HG03039 (cell line): ENCODE data around the gene ZC3H11A.
"Not testable (repeated sequence)": the region's sequence is repeated elsewhere in the genome, so short reads cannot be mapped to it uniquely, and the experiment has no call there.

Experiments
- ATAC-seq: cut with Tn5 transposase; IDR thresholded peaks from one replicate; pipeline ENCODE4 v1.9.1; 2021; ENCODE audit warnings: mild to moderate bottlenecking, moderate library complexity; ENCODE audit not compliant: unreplicated experiment

Gene ZC3H11A

DNA sequence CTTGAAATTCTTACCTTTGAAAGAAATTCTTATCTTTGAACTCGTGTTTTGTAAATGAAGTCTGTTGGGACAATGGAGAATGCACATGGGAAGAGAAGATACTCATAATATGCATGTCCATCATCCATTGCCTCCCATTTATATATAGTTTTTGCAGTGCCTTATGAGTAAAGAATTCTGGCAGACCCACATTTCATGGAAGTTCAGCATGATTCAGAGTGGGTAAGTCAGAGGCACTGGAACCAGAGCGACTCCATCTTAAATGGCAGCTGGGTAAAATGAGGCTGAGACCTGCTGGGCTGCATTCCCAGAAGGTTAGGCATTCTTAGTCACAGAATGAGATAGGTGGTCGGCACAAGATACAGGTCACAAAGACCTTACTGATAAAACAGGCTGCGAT lies 16.6 kb upstream of the ZC3H11A start:
- no peak for ATAC-seq

DNA sequence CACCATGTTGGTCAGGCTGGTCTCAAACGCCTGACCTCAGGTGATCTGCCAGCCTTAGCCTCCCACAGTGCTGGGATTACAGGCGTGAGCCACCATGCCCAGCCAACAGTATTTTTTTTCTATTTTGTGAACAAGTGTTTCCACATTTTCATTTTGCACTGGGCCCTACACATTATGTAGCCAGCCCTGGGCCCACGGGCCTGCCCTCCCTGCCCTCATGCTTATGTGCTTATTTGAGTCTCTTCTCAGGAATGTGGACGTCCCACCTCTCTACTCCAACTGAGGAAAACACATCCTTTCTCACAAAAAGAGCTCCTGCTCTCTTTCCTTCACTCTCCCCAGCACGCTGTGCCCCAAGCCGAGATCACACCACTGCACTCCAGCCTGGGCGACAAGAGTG lies 13.5 kb upstream of the ZC3H11A start:
- no peak for ATAC-seq

DNA sequence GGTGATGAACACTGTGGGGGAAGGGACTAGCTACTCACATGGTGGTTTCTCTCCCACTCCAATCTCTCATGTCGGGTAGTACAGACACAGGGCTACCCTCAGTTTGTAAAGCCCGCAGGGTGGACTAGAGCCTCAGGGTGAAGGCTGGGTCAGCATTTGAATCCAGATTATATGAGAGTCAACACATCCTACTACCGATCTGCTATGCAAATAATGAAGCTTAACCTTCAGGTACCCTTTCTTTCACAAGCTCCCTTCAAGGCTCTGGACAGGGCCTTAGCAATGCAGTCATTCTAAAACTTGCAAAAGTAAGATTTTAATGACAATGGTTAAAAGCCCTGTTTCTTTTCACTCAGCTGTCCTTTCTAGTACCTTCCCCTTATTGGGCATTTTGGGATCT lies 5.5 kb upstream of the ZC3H11A start:
- ATAC-seq, result no peak

DNA sequence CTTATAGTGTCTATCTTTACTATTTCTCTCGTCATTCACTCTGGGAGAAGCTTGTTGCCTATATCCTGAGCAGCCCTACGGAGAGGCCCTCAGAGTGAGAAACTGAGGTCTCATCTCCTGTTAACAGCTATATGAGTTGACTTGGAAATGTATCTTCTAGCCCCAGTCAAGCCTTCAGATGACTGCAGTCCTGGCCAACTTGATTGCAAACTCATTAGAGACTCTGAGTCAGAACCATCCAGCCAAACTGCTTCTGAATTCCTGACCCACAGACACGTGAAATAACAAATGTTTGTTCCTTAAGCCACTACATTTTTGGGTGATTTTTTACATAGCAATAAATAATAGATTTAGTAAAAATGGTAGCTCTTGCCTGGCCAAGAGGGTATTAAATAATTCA lies 3.9 kb upstream of the ZC3H11A start:
- no peak for ATAC-seq

DNA sequence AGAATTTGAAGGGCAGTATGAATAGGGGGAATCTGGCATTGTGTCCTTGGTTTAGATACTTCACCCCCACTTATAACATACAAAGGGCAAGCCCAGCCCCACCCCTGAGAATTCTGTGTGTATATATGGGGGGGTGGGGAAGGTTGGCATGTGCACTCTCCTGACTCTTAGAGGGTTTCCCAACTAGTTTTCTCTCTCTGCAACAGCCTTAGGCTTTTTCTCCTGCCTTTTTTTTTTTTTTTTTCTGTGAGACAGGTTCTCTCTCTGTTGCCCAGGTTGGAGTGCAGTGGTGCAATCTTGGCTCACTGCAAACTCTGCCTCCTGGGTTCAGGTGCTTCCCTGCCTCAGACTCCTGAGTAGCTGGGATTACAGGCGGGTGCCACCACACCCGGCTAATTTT lies 2.9 kb upstream of the ZC3H11A start:
- ATAC-seq, result no peak

DNA sequence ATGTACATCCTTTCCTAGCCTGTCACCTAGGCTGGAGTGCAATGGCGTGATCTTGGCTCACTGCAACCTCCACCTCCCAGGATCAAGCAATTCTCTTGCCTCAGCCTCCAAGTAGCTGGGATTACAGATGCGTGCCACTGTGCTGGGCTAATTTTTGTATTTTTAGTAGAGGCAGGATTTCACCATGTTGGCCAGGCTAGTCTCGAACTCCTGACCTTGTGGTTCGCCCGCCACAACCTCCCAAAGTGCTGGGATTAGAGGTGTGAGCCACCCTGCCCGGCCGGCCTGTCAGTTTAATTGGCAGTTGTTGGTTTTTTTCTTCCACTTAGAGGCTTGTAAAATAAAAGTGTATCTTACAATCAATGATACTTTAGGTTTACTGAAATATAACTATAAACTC lies 1.9 kb upstream of the ZC3H11A start:
- ATAC-seq, result not testable (repeated sequence)

DNA sequence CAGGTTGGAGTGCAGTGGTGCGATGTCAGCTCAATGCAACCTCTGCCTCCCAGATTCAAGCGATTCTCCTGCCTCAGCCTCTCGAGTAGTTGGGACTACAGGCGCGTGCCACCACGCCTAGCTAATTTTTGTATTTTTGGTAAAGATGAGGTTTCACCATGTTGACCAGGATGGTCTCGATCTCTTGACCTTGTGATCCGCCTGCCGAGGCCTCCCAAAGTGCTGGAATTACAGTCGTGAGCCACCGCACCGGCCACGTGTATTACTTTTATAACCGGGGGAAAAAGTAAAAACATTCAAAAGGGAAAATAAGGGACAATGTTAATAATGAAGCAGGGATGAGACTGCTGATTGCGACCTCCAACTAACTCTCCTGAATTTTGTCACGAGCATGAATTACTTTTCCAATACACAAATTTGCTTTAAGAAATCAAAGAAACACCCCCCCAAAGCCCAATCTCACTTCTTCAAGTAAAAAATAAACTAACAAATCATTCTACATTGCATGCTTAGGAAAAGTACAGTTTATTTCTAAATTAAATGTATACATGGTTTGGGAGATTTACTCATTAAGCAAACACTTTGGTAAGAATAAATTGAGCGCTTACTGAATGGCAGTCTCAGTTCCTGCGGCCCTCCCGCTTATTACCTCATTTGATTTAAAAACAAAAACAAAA lies 521 bp upstream of the ZC3H11A start:
- ATAC-seq, result no peak

DNA sequence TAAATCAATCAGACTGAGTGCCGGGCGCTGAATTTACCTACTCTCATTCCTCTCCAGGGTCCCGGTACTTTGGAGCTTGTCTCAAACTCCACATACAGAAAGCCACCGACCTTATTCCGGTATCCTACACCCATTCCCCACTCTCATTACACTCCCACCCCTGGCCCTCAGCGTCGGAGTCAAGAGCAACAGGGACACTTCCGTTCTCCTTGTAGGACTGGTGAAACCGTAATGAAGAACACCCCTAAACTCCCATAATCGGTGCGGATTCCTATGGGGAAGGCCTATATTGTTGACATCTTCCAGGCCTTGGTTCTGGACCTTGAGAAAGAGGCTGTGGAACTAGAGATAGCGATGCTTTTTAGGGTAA lies 798 bp downstream of the ZC3H11A start:
- ATAC-seq, result peak; percentile 11

DNA sequence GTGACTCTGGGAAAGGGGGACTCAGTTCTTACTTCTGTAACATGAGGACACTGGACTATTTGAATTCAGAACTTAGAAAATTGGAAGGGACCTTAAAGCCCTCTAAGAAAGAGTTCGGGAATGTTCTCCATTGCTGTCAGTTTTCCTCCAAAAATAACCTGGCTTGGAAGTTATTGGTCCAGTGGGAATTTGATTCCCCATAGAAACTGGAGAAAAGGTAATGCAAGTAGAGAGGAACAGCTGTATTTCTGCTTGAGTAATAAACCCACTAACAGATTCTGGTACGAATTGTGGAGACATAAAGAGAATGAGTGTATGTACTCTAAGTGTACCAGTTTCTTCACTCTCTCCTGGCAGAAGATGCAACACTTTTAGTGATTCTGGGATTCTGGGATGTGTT lies 1.8 kb downstream of the ZC3H11A start:
- ATAC-seq, result no peak

DNA sequence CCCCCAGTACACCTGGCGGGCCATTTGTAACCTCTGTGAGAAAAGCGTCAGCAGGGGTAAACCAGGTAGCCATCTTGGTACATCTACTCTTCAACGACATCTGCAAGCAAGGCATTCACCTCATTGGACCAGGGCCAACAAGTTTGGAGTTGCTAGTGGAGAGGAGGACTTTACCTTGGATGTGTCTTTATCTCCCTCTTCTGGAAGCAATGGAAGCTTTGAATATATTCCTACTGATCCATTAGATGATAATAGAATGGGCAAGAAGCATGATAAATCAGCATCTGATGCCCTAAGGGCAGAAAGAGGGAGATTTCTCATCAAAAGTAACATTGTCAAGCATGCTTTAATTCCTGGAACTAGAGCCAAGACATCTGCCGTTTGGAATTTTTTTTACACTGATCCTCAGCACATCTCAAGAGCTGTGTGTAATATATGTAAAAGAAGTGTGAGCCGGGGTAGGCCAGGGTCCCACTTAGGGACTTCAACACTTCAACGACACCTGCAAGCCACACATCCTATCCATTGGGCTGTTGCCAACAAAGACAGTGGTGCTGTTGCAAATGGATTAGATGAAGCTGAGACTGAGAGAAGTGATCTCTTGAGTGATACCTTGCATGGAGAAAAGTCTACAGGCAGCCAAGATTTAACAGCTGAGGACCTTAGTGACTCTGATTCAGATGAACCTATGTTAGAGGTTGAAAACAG lies 2.7 kb downstream of the ZC3H11A start:
- no peak for ATAC-seq

DNA sequence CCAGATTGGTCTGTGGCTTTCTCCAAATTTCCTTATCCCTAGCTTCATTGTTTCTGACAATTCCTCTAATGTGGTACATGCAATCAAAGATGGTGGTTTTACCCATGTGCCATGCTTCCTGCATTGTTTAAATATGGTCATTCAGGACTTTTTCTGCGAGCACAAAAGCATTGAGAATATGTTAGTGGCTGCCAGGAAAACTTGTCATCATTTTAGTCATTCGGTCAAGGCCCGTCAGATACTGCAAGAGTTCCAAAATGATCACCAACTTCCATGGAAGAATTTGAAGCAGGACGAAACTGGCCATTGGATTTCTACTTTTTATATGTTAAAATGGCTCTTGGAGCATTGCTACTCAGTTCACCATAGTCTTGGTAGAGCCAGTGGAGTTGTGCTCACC lies 3.7 kb downstream of the ZC3H11A start:
- ATAC-seq, result no peak

DNA sequence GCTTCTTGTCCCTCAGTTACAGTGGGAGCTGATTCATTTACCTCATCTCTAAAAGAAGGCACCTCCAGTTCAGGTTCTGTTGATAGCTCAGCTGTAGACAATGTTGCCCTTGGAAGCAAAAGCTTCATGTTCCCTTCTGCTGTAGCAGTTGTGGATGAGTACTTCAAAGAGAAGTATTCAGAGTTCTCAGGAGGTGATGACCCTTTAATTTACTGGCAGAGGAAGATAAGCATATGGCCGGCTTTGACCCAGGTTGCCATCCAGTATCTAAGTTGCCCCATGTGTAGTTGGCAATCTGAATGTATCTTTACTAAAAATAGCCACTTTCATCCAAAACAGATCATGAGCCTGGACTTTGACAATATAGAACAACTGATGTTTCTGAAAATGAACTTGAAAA lies 4.5 kb downstream of the ZC3H11A start:
- ATAC-seq, result no peak

DNA sequence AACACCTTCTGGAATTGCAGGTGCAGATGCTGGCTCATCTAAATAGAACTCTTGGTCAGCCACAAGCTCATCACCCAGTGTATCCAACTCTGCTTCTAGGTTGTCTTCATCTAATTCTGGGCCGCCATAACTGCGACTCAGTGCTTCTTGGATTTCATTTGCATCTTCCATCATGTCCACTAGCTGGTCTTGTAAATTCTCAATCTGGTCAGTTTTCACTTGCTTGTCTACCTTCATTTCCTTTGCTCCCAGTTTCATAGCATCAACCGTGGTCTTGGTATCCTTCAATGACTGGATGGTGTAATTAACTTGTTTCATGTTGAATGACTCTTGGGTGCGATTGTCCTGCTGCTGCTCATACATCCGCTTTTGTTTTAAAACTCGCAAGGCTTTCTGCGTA lies 10.3 kb downstream of the ZC3H11A start:
- no peak for ATAC-seq

DNA sequence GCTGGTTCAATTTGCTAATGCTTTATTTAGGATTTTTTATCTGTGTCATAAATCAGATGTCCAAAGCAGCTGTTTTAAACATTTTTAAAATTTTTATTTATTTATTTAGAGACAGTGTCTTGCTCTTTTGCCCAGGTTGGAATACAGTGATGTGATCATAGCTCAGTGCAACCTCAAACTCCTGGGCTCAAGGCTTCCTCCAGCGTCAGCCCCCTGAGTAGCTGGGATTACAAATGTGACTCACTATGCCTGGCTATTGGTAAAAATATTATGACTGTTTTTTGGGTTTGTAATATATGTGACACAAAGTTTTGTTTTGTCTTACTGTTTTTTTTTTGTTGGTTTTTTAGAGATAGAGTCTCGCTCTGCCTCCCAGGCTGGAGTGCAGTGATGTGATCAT lies 11.8 kb downstream of the ZC3H11A start:
- ATAC-seq, result no peak

DNA sequence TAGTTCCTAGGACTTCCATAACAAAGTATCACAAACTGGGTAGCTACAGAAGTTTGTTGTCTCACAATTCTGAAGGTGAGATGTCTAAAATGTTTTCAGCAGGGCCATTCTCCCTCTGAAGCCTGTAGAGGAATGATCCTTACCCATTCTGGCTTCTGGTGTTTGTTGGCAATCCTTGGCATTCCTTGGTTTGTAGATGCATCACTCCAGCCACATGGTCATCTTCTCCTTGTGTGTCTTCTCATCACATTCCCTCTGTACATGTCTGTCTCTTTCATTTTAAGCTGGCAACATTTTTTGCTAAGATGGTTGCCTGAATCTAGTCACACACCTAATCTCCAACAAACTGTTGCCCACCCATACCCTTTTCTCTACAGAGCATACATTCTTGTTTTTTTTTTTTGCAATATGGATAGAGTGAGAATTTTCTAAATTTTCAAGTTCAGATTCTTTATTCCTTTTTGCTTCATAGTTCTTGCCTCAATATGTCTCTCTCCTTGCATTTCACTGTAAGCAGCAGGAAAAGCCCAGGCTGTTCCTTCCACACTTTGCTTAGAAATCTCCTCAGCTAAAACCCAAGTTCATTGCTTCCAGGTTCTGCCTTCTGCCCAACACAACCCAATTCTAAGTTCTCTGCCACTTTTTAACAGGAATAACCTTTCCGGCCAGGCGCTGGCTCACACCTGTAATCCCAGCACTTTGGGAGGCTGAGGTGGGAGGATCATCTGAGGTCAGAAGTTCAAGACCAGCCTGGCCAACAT lies 18.3 kb downstream of the ZC3H11A start:
- ATAC-seq, result no peak

DNA sequence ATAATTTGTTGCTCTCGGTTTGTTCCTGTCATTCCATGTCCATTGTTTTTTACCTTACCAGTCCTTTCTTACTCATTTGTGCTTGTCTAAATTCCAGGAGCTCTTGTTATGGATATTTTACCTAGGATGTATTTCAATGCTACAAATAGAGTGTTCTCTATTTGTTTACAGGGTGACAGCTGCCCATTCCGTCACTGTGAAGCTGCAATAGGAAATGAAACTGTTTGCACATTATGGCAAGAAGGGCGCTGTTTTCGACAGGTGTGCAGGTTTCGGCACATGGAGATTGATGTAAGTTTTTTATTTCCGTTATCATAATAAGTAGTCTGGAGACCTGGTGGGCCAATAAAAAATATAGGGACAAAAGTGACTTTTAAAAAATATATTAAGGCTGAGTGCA lies 23.0 kb downstream of the ZC3H11A start:
- no peak for ATAC-seq

DNA sequence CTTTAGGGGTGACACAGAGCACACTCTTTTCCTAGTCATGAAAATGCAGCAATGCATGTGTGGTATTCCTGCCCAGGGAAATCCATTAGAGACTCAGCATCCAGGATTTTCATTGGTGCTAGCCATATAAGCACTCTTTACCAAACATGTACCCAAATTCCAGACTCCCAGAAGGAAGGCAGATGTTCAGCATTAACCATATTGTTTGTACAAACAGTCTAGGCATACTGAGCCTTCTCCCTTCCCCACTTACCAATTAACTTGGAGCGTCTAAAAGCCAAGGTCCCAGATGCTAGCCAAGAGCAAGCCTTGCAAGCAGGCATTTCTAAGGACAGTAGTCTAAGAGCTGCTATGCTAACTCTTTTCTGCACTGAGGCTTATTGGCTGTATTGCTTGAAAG lies 27.9 kb downstream of the ZC3H11A start:
- ATAC-seq, result no peak

DNA sequence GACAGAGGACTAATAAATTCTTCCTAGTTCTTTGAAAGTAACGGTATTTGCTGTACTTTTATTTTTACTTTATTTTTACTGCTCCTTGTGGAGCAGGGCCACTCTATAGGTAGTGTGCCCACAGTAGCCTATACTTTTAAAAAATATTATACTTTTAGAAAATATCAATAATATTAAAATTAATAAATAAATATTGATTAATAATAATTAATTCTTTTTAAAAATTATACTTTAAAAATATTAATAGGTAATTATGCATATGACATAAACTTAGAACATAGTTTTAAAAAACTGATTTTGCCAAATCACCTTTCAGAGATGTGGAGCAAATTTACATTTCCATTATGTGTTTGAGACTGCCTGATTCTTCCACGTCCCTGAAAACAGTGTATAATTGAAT lies 30.8 kb downstream of the ZC3H11A start:
- no peak for ATAC-seq

DNA sequence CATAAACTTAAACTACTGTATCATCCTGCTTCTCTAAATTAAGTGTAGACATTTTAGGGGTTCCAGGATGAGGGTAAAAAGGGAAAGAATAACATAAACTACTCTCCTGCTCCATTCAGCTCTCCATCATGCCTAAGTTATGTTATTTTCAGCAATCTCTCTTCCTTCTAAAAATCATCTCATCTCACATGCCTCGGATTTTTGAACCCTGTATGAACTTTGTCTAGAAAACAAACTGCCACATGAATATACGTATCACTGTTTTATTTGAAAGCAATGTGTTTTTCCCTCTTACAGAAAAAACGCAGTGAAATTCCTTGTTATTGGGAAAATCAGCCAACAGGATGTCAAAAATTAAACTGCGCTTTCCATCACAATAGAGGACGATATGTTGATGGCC lies 32.6 kb downstream of the ZC3H11A start:
- no peak for ATAC-seq

DNA sequence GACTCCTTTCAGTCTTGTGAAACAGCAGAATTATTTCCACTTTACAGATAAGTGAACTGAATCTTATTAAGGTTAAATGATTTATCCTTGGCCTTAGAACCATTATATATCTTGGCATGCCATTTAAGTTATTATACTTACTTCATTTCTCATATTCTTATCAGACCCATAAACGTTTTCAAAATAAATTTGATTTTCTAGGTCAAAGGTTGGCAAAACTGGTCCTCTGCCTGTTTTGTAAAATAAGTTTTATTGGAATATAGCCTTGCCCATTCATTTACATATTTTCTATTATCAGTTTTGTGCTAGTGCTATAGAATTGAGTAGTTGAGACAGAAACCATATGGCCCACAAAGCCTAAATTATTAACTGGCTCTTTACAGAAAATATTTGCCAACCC lies 33.1 kb downstream of the ZC3H11A start:
- no peak for ATAC-seq

DNA sequence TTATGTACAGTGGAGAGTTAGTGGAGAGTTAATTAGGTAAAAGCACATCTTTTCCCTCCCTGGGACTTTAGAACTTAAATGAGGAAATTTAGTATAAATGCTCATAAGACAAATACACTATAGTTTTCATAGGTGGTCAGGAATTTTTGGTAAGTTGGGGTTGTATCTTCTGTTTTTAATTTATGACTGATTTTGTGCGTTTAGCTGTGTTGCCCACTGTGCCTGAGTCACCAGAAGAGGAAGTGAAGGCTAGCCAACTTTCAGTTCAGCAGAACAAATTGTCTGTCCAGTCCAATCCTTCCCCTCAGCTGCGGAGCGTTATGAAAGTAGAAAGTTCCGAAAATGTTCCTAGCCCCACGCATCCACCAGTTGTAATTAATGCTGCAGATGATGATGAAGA lies 33.8 kb downstream of the ZC3H11A start:
- ATAC-seq, result not testable (repeated sequence)

DNA sequence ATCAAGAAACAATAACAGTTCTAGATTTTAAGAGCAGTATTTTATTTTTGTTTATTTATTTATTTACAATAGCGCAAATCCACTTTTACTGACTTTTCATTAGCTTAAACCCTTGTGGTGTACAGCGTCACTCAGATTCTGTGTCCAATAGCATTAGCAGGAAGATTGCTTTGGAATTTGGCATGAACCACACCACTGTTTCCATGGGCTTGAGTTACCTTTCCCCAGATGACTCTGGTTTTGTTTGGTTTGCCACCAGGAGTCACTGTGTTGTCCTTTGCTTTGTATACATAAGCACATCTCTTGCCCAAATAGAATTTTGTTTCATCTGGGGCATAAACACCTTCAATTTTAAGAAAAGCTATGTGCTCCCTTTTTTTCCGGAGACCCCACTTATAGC lies 40.1 kb downstream of the ZC3H11A start:
- ATAC-seq, result no peak
